ENCODE data around the gene COL6A2. TPM values are rescaled to one million over a fixed set of nuclear protein-coding genes. Genes with fewer than 3 reads are reported as not detected.

COL6A2 gene
- total and polyA plus RNA-seq, 2 of the 4 experiments (the other 2 are of a cell fraction), result 208 to 1,065 TPM

DNA sequence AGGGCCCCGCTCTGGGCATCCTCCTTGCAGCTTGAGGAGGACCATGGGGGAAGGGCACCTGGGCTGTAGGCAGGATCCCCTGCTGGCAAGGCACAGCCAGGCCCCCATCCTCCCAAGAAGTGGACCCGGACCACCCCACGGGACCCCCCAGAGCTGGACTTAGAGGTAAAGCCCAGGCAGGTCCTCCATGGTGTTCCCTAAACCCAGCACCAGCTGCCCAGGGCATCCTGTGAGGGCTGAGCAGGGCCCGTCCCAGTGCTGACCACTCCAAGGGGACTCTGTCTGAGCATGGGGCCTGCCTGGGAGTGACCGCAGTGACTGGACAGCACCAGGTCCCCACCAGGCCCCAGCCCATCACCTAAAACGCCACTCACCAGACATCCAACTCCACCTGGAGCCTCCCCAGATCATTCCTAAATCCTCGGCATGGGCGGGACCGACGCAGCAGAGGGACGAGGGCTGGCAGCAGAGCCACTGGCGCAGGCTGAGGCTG lies 21.3 kb downstream of the COL6A2 start:
- Histone ChIP-seq H3K4me1 (ENCODE audit: control insufficient read depth, insufficient read depth, low read length) (peaks cover 9% of the 10 kb centered on the region; the same call in 1 of the 2 replicates), H3K27me3 (ENCODE audit: control insufficient read depth, insufficient read depth, low read length) (no peaks in the 10 kb centered on the region), H3K23ac (ENCODE audit: low read depth, low read length) (no peak overlapping the region), H4K8ac (ENCODE audit: low read depth in 2 of 2, low read length in 2 of 2) (no peak overlapping the region), H4K5ac (ENCODE audit: low read depth, low read length) (no peak overlapping the region), H3K9ac (ENCODE audit: low read depth, low read length) (no peak overlapping the region), H3K9me3 (ENCODE audit: control insufficient read depth, insufficient read depth, low read length) (peaks cover 5% of the 10 kb centered on the region), H2BK20ac (ENCODE audit: low read depth, low read length) (no peak overlapping the region), H2BK5ac (ENCODE audit: low read depth, low read length, poor library complexity, severe bottlenecking) (peak overlapping the region; percentile 42), H3K4me3 (ENCODE audit: insufficient read depth, low read depth, low read length) (no peak overlapping the region), H2AK5ac (ENCODE audit: low read depth, low read length) (no peak overlapping the region), H2BK15ac (ENCODE audit: low read depth, low read length) (no peak overlapping the region), H3K9me1 (ENCODE audit: insufficient read depth, low read length) (peaks cover 25% of the 10 kb centered on the region), H2BK120ac (ENCODE audit: low read depth, low read length) (no peak overlapping the region), H3K79me1 (ENCODE audit: low read depth in 1 of 2, low read length in 2 of 2) (peaks cover 26 to 96% of the 10 kb centered on the region in 2 experiments), H3K56ac (ENCODE audit: extremely low read depth, insufficient read depth, low read length) (no peak overlapping the region), H2AFZ (replicated peaks; ENCODE audit: low read length, poor library complexity) (no peak overlapping the region), H2AK9ac (replicated peaks; ENCODE audit: low read depth, low read length, poor library complexity) (peak overlapping the region; percentile 91), H3K36me3 (ENCODE audit: control insufficient read depth, insufficient read depth, low read length) (peaks cover 98% of the 10 kb centered on the region), H3K27ac (ENCODE audit: insufficient read depth, low read length) (peak overlapping the region; percentile 31), H4K20me1 (ENCODE audit: insufficient read depth, low read length) (peaks cover 86% of the 10 kb centered on the region), H3K14ac (replicated peaks; ENCODE audit: low read depth, low read length) (no peak overlapping the region), H3K18ac (ENCODE audit: low read depth, low read length) (no peak overlapping the region; the same call in 1 of the 2 replicates), H3K4me2 (ENCODE audit: low read depth, low read length) (no peak overlapping the region), H4K91ac (ENCODE audit: insufficient read depth, low read depth, low read length) (no peak overlapping the region), H3K4ac (ENCODE audit: low read depth, low read length) (no peak overlapping the region)
- in situ Hi-C loops (cut with MboI; ENCODE audit: low sequenced_read_pairs) (no loop called here), dilution Hi-C loops (cut with HindIII; ENCODE audit: low sequenced_read_pairs, unreplicated experiment) (no loop called here), intact Hi-C loops (cut with micrococcal nuclease) (no loop called here)
- WGBS, 2 experiments (ENCODE audit: extremely low coverage in 2 of 2, insufficient read length in 1 of 2), result 92% methylated on average over 5 of the region's 12 CpGs; no CpG with 5 or more reads in 1 of the 2 experiments
- no TSS peak for BruUV-seq (replicated peaks)
- ChIA-PET CTCF (no interaction called here), POLR2A (ENCODE audit: unreplicated experiment) (no interaction called here)
- DNase-seq, result no peak
- ATAC-seq (ENCODE audit: low read depth), result no peak
- no peak for TF ChIP-seq NFE2L2 (IDR thresholded peaks at IDR 0.05; ENCODE audit: low read depth, low read length)
- no peak for TF ChIP-seq MXI1 (IDR thresholded peaks at IDR 0.05; ENCODE audit: borderline replicate concordance, low read depth, low read length)
- TF ChIP-seq RFX5 (IDR thresholded peaks at IDR 0.05; ENCODE audit: low read depth, low read length), result no peak
- TF ChIP-seq, protein P1, sequence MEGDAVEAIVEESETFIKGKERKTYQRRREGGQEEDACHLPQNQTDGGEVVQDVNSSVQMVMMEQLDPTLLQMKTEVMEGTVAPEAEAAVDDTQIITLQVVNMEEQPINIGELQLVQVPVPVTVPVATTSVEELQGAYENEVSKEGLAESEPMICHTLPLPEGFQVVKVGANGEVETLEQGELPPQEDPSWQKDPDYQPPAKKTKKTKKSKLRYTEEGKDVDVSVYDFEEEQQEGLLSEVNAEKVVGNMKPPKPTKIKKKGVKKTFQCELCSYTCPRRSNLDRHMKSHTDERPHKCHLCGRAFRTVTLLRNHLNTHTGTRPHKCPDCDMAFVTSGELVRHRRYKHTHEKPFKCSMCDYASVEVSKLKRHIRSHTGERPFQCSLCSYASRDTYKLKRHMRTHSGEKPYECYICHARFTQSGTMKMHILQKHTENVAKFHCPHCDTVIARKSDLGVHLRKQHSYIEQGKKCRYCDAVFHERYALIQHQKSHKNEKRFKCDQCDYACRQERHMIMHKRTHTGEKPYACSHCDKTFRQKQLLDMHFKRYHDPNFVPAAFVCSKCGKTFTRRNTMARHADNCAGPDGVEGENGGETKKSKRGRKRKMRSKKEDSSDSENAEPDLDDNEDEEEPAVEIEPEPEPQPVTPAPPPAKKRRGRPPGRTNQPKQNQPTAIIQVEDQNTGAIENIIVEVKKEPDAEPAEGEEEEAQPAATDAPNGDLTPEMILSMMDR (conservative IDR thresholded peaks at IDR 0.05; ENCODE audit: low read depth, low read length), result no peak
- no peak for TF ChIP-seq SMC3 (IDR thresholded peaks at IDR 0.05; ENCODE audit: low read depth, low read length)
- TF ChIP-seq RCOR1 (IDR thresholded peaks at IDR 0.05; ENCODE audit: insufficient replicate concordance, low read length), result no peak
- no peak for TF ChIP-seq POLR2A (IDR thresholded peaks at IDR 0.05; ENCODE audit: low read depth, low read length)
- TF ChIP-seq CHD1 (IDR thresholded peaks at IDR 0.05; ENCODE audit: low read depth, low read length), result no peak
- no peak for TF ChIP-seq RAD21 (IDR thresholded peaks at IDR 0.05; ENCODE audit: low read length)
- no peak for TF ChIP-seq MAZ (IDR thresholded peaks at IDR 0.05; ENCODE audit: borderline replicate concordance, low read depth, low read length)
- TF ChIP-seq ELK1 (IDR thresholded peaks at IDR 0.05; ENCODE audit: borderline replicate concordance, low read depth, low read length), result no peak
- TF ChIP-seq USF2 (IDR thresholded peaks at IDR 0.05; ENCODE audit: low read depth, low read length), result no peak
- no peak for TF ChIP-seq FOS (IDR thresholded peaks at IDR 0.05; ENCODE audit: low read depth, low read length)
- TF ChIP-seq BHLHE40 (IDR thresholded peaks at IDR 0.05; ENCODE audit: low read depth, low read length), result no peak
